HG03280 (cell line): ENCODE data around the gene VSIG10L2.
"Not testable (repeated sequence)": the region's sequence is repeated elsewhere in the genome, so short reads cannot be mapped to it uniquely, and the experiment has no call there.

Experiments
- ATAC-seq: cut with Tn5 transposase; IDR thresholded peaks from one replicate; pipeline ENCODE4 v1.9.1; 2021; ENCODE audit warnings: mild to moderate bottlenecking, moderate library complexity; ENCODE audit not compliant: unreplicated experiment

The VSIG10L2 gene

DNA sequence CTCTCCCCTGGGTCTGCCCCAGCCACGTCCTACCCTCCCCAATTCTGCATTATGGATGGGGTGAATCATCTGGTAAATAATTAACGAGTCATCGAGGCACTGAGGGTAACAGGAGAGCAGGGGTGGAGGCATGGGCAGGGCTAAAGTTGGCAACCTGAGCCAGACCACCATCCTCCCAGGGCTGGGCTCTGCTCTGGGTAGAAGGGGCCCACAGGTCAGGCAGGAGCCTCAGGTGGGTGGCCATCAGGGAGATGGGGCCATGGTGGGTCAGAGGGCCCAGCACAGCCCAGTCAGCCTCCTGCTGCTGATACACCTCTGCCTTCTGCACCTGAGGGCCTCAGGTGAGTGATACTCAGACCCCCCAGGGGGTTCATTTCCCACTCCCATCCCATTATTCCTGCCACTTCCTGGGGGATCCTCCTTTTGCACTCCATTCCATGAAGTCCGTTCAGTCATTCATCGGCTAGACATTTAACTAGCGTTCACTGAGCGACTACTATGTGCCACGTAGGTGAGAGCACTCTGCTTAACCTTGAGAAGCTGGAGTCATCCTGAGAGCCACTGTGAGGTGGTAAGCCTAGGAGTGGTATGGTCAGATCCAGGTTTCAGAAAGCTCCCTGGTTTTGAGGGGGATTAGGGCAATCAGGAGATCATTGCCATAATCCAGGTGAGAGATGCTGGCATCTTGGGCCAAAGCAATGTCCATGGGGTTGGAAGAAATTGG, at the start of gene VSIG10L2:
Gene VSIG10L2 (plus strand): TSS at position 248 of the 724 bp plus-strand sequence. CDS start 12 bp downstream, at position 260.
- ATAC-seq = no peak

DNA sequence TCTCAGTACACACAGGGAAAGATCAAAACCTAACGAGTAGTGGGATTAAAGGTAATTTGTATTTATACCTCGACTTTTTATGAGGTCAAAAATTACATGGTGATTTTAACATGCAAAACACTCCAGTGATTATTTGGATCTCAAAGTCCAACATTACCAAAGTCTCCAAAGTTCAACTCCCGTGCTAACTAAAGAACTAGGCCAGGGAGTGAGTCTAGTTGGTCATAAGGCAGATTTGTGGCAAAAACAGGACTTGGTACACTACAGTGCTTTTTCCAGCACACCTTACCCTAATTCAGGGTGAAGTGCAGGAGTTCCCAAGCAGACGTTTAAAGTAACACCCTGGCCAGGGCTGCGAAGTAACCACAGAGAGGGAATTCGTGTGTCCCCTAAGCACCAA, 44.0 kb upstream of the VSIG10L2 start:
- no peak for ATAC-seq

DNA sequence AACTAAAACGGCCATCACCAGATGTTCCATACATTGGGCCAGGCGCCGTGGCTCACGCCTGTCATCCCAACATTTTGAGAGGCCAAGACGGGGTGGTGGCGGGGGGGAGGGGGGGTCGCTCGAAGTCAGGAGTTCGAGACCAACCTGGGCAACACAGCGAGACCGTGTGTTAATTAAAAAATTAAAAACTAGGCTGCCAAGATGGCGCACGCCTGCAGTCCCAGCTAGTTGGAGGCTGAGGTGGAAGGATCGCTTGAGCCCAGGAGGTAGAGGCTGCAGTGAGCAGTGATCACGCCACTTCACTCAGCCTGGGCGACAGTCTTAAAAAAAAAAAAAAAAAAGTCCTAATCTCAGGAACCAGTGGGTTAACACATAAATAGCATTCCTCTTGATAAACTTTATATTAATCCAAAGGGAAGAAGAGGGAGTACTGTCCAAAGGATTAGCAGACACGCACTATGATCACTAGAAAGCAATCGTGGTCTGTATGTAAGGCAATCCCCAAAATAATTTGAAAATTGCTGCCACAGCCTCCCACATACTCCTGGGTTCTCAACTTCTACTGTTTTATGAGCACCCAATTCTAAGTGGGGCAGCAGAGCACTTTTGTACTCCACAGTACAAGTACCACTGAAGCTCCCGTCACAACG, 43.4 kb upstream of the VSIG10L2 start:
- no peak for ATAC-seq

DNA sequence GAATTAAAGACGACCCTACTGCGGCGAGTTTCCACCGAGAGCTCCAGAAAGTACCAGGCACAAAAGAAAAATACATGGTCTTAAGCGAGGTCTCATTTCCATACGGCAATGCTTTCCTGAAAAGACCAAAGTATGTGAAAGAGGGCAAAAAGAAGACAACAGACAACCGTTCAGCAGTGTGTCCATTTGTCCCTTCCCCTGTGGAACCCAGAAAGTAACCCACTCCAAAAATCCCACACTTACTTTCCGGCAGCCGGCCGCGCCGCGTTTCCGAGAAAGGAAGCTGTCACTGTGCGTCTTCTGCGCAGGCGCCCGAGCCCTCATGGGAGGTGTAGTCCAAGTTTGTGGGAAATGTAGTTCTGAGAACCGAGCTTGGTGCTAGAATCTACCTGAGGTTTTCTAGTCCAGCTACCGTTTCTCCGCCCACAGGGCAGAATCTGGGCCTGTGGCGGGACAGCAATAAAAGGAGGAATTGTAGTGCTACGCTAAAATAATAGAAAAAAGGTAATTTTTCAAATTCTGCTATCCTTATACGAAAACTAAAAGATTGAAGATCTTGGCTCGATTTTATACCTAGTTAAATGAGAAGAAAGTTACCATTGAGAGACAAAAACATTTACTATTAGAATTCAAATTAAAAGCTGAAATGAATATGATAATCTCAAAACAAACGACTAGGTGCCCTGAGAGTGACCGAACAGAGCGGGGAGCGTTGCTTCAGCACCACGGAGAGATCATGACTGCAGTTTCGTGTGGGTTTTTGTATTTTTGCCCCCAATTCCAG, 42.7 kb upstream of the VSIG10L2 start, which contains the start of gene PUS3:
Gene PUS3 (minus strand): TSS at position 280 of the 784 bp plus-strand sequence. CDS start 6,922 bp downstream, outside the sequence.
- ATAC-seq = peak; percentile 97

DNA sequence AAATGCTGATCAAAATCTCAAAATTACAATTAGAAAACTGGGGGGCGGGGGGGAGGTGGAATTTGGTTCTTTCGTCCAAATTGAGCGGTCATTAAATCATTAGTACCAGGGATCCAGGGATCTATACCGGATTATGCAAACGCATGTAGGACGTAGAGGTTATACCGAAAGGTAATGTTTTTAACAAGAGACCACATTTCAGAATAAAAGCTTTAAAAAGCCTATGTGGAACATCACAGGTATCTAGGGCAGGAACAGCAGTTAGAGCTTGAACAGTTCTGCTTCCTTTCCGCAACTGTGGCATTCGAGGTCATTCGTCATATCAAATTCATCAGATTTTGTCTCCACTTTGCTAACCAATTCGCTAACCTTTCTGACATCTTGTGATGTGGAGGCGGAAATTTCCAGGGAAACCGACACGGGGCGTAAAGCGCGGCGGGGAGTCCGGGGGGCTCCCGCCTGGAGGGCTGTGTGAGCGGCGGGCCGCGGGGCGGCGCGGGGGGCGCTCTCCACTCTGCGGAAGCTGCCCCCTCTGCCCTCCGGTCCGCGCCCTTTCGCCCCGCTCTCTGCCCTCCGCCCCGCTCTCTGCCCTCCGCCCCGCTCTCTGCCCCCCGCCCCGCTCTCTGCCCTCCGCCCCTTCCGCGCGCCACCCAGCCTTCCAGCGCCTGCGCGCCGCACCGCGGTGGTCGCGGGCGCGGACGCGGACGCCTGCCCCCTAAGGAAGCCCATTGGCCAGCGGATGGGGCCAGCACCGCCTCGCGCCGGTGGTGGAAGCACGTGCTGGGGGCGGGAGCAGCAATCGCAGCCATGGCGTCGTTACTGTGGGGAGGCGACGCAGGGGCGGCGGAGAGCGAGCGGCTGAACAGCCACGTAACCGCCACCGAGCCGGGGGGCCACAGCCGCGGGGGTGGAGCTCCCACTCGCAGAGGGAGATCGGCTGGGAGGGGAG, 41.9 kb upstream of the VSIG10L2 start, which contains the start of gene DDX25:
Gene DDX25 (plus strand): TSS at position 798 of the 949 bp plus-strand sequence. CDS start 10 bp downstream, at position 808.
- no peak for ATAC-seq

DNA sequence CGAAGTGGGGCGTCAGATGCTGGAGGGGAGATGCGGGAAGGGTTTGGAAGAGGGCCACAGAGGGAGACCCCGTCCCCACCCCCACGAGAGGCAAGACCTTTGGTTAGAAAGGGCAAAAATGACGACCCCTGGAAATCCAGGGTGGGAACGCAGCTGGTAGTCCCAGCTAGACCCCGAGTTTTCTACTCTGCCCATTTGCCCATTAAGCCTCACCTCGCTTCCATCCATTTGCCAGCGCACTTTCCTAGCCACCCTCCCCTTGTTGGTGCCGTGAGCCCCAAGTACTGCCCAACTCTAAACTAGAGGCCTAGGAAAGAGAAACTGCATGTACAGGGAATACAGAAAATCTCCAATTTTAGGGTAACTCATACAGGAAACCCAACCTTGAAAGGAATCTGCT, 41.2 kb upstream of the VSIG10L2 start:
- ATAC-seq = no peak

DNA sequence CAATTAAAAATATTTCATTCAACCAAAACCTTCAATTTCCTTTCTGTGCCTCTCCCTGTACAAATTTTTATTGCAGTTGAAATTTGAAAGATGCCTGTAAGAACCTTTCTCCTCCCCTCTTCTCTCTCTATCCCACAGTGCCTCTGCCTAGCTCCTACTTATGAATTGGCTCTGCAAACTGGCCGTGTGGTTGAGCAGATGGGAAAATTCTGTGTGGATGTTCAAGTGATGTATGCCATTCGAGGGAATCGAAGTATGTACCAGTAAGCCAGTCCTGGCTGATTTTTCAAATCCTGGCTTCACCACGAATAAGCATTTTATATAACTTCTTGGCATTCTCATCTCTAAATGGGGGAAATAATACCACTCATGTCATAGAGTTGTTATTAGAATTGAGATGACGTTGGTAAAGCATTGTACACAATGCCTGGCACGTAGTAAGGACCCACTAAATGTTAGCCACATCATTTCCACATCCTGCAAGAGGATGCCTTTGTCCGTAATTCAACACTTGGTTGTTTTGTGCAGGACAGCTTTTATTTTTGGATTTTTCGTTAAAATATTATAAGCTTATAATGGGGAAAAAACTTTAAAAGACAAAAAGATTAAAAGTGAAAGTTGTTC, 35.5 kb upstream of the VSIG10L2 start:
- no peak for ATAC-seq

DNA sequence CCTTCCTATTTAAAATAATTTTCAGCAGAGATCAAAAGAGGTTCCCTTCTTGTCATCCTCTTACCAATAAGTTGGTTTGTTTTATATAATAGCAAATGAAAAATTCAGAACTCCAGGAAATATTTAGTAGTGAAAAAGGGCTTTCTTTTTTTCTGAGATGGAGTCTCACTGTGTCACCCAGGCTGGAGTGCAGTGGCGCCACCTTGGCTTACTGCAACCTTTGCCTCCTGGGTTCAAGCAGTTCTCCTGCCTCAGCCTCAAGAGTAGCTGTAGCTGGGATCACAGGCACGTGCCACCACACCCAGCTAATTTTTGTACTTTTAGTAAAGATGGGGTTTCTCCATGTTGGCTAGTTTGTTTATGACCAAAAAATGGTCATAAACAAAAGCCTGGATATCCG, 31.2 kb upstream of the VSIG10L2 start:
- not testable (repeated sequence) for ATAC-seq

DNA sequence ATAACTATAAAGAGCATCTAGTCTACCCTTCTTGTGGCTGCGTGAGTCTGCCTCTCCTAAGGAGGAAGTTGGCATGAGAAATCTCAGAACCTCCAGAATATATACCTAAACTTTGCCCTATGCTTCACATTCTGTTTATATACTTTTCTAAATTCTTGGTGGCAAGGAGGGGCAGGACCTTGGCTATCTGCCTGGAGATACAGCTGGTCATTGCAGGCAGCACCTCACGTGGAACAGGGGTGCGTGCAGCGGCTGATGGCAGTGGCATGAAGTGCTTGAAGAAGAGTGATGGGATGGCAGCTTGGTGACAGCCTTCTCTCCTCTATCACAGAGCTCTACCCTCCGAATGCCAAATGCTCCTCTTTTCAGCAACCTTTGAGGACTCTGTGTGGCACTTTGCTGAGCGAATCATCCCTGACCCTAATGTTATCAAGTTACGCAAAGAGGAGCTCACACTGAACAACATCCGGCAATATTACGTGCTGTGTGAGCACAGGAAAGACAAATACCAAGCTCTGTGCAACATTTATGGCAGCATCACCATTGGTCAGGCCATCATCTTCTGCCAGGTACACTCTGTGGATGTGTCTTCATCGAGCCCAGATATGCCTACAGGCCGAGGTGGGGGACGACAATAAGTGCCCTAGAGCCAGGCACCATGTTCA, 29.0 kb upstream of the VSIG10L2 start:
- ATAC-seq = no peak

DNA sequence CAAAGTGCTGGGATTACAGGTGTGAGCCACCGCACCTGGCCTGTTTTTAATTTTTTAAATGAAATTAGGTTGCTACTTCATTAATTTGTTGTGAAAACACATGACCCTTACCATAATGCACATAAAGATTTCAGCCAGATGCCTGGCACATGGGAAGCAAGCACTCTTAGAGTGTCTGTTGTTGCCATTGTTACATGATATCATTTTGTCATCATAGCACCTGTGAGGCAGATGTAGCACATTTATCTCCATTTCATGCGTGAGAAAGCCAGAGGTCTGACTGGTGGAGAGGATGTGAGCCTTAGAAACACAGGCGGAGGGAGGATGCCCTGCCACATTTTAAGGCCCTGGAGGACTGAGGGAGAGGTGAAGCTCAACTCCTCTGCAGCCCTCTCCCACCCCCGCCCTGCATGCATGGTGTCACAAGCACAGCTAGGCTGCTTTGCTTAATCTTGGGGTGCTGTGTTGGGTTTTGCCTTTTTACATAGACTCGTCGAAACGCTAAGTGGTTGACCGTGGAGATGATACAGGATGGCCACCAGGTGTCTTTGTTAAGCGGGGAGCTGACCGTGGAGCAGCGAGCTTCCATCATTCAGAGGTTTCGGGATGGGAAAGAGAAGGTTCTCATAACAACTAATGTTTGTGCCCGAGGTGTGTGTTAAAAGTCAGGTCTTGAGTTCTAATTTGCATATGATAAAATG, 27.6 kb upstream of the VSIG10L2 start:
- ATAC-seq = no peak

DNA sequence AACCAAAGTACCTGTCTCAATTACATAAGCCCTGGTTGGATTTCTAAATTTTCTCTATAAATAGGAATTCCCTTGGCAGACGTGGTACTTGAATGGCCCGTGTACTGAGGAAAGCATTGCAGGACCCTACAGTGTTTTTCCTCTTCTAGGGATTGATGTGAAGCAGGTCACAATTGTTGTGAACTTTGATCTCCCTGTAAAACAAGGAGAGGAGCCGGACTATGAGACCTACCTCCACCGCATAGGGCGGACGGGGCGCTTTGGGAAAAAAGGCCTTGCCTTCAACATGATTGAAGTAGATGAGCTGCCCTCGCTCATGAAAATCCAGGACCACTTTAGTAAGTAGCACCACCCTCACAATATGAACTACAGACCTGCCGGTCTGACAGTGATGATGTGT, 24.8 kb upstream of the VSIG10L2 start:
- ATAC-seq = no peak

DNA sequence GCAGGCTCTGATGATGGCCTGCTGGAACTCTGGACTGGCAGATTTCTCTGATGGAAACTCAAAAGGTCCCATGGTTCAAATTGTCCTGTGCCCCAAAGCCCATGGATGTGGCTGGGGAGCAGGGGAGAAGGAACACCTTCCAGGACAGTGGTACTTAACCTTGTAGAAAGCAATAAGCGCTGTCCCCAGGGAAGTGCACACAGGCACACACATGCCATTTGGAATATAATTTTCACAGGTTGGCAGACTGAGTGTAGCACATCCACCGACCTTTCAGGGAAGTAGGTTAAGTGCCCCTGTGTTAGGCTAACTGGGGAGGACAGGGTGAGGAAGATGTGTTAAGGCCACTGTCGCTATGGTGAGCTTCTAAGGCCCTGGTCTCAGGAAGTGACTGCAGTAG, 23.7 kb upstream of the VSIG10L2 start:
- no peak for ATAC-seq

DNA sequence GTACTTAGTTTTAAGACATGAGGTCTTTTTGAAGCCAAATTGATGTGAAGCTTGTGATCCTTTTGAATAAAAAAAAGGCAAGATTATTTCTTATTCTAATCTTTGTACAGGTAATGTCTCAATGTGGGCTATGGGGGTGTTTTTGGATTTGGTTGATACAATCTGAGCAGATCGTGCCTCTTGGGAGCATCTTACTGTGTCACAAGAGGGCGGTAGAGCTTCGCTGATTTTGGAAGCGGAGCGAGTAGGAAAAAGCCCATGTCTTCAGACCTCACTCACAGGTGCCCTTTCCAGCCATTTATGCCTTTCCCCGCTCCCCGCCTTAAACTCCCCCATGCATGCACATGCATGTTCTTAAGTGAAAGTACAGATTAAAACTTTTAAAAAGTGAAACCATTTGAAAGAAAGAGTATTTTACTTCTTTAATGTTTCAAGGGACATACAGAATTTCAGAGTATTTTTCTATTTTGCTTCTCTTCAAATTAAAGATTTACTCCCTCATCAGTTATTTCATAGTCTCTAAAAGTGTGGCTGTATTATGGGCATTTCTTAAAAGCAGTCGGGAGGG, 22.7 kb upstream of the VSIG10L2 start:
- peak; percentile 57 for ATAC-seq

DNA sequence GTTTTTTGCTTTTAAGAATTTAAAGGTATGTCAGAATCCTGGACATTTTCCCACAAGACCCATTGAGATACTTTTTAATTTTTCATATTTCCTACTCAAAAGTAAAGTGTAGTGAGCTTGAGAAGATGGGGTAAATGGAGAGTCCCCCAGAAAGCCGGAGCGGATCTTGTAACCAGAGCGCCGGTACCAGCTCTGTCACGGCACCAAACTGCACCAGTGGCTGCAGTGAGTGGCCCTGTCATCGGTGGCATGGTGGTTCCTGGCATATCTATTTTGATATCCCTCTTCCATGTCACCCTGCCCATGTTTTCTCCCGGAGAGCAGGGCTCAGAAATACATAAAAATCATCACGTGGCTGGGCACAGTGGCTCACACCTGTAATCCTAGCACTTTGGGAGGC, 22.2 kb upstream of the VSIG10L2 start:
- ATAC-seq = no peak

DNA sequence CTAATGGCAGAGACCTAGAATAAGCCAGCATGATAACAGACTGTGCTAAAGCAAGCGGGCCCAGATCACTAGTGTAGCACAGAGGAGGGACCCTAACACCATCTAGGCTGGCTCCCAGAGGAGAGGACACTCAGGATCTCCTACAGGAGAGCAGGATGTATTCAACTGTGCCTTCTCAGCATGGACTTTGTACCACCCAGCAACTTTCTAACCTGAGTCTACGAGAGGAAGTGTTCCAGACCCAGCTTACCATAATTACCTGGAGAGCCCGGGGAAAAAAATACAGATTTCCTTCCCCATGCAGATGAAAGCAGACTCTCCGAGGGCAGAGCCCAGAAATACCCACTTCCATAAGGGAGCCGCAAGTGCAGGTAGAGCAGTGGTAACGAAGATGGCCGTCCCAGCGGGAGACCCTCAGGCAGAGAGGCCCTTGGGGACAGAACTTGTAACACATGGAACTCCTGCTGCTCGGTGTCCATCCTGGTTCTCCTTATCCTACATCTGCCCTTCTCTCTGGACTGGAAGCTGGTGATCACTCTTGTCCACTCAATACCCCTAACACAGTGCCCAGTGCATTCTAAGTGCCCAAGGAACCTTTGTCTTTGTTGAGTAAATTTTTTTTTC, 21.3 kb upstream of the VSIG10L2 start:
- no peak for ATAC-seq

DNA sequence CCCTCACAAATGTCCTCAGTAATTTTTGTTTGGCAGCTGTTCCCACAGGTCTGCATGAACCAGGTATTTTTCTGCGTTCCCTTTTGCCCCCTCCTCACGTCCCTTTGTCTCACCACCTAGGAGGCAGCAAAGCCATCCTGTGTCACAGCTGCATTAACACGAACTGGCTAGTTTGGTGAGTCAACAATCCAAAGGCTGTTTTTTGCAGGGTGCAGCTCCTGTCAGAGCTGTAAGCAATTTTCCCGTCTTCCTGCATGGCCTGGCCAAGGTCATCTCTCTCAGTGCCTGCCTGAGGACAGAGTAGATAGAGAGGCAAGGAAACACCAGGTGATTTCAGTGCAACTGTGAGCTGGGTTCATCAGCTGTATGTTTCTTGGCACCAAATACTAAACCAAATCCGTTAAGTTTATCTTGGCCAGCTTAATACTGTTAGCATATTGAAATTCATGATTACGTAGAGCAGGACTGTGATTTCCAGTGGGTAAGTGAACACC, 20.6 kb upstream of the VSIG10L2 start:
- no peak for ATAC-seq

DNA sequence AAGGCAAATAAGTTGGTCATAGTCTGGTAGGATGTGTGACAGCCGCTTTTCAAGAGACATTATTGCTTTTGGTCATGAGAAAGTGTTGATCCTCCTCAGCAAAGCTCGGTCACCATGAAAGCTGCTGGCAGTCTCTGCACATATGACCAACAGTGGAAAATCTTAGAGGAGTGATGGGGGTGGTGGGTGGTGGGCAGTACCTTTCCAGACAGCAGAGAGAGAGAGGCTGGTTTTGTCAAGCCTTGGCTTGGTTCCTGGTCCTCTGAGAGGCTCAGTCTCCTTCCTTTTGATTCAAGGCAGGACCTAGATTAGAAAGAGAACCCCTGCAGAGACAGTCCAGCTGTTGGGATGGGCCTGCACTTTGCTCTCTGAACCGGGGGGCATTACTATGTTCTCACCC, 20.0 kb upstream of the VSIG10L2 start:
- no peak for ATAC-seq

DNA sequence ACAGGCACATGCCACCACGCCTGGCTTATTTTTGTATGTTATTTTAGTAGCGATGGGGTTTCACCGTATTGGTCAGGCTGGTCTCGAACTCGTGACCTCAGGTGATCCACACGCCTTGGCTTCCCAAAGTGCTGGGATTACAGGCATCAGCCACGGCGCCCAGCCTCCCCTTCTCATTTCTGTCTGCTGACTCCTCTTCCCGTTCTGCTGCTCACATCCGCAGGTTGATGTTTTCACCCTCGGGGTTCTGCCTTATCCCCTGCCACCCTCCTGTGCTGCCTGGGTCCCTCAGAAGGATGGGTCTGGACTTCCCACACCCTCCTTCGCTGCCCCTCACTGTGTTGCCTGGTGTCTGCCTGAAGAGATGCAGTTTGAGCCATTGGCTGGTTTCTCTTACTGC, 19.2 kb upstream of the VSIG10L2 start:
- ATAC-seq = no peak
